Smooth muscle cell of the umbilical artery (primary cell): ENCODE measurements around the gene OR52N1. TPM values are rescaled to one million over a fixed set of nuclear protein-coding genes. Genes with fewer than 3 reads are reported as not detected.

Source experiments
- total RNA-seq: library from RNA; depleted of rRNA; stranded (reverse); fragments of >200 nt; gene quantifications from 2 replicates; pipeline ENCODE4 v1.2.3, GENCODE V29; 2014

Gene OR52N1
- total RNA-seq: 0.09 TPM in 1 of 2 replicates, not detected in the other

DNA sequence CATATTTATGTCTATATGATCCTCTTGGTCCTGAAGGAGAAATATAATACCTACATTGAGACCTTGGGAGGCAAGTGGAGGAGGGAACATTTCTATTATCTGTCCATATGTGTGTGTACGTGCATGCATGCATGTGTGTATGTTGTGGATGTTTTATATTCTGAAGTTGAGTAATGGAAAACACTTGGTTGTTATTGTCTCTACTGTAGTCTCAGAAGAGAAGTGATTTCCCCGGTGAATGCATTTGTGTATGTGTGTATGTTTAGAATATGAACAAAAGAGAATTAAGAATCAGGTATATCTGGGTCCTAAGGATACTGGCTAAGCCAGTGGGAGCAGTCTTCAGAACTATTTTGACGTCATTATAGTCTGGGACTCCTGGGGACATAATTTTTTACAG, at the start of gene OR52N1:
TSS of gene OR52N1 (minus strand) at position 101 of the 400 bp plus-strand sequence. CDS start 2,449 bp downstream, outside the sequence.

DNA sequence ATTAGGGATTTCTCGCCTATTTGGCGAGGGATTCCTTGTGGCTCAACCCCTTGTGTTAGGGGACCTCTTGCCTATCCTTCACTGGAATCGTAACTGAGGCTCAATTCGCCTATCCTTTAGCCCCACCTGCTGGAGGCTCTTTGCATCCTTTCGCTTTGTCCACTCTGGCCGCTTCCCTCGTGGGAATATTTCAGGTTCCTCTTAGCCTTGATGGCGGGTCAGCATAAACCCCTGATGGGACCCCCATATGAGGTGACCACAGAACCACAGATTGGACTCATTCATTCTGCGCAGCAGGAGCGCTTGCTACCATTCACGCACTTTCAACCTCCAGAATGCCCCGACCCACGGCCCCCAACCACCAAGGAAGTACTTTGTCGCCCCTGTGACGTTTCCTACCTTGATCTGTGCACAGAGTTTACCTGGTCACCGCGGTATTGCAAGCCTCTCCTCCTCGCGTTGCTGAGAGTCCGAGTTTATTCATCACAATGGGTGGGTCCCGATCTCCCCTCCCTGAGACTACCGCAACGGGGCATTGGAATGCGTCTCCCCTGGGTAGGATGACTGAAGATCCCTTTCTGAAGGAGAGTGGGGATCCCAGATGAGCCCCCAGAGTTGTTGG, 17.5 kb upstream of the OR52N1 start, which contains the start of gene OR52N2:
TSS of gene OR52N2 (plus strand) at position 425 of the 622 bp plus-strand sequence. CDS start 11,412 bp downstream, outside the sequence.

DNA sequence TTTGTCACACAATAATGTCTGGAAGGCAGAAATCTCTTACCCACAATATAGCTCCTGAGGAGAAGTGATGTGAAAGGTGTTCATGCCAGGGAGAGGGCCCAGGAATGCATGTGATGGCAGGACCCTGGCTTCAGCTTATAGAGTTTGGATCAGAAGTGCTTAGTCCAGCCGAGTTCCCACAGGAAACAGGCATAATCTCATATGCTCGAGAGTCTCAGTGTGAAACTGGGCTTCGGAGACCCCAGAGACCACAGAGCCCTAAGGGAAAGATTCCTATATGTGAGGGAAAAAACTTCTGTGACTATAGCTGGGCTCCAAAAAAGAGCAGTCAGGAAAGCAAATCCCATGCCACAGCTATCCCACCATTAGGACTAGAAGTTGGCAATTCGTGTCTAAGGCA, 7.8 kb downstream of the OR52N1 start, which contains the start of gene OR52N5:
TSS of gene OR52N5 (minus strand) at position 101 of the 400 bp plus-strand sequence. CDS start 4,721 bp downstream, outside the sequence.

DNA sequence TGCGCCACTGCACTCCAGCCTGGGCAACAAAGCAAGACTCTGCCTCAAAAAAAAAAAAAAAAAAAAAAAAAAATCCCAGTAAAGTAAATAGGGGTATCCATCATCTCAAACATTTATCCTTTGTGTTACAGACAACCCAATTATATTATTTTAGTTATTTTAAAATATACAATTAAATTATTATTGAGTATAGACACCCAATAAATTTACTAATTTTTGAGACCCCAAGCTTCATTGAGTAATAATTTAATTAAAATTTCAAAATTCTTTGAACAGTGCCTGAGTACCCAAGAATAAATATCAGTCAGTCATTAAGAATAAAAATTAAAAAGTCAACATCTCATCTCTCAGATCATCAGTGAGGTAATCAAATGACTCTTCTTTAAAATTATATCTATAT, 37.1 kb downstream of the OR52N1 start, which contains the start of gene OR52N4:
TSS of gene OR52N4 (plus strand) at position 301 of the 400 bp plus-strand sequence. CDS start 498 bp downstream, outside the sequence.

Other genes starting within 250 kb of the OR52N1 start
- 0.30 and 0.42 TPM in 2 replicates for gene OR52H1, start 242.7 kb downstream of the OR52N1 start, total RNA-seq
- gene OR52B6, start 210.4 kb downstream of the OR52N1 start, total RNA-seq: not detected in 2 replicates
- 4.8 and 8.7 TPM in 2 replicates for gene TRIM6, start 194.6 kb downstream of the OR52N1 start, total RNA-seq
- gene TRIM34, start 166.3 kb downstream of the OR52N1 start, total RNA-seq: 10.7 and 16.7 TPM in 2 replicates
- 39.2 and 54.7 TPM in 2 replicates for gene TRIM5, start 106.2 kb downstream of the OR52N1 start, total RNA-seq
- 134 and 153 TPM in 2 replicates for gene TRIM22, start 101.5 kb downstream of the OR52N1 start, total RNA-seq
- gene OR56B1, start 54.8 kb downstream of the OR52N1 start, total RNA-seq: not detected in 2 replicates
- not detected in 2 replicates for gene OR52N4, start 37.0 kb downstream of the OR52N1 start, total RNA-seq
- not detected in 2 replicates for gene OR52N5, start 7.9 kb downstream of the OR52N1 start, total RNA-seq
- not detected in 2 replicates for gene OR52N2, start 17.7 kb upstream of the OR52N1 start, total RNA-seq
- gene OR52E6, start 50.6 kb upstream of the OR52N1 start, total RNA-seq: not detected in 2 replicates
- not detected in 2 replicates for gene OR52E8, start 66.4 kb upstream of the OR52N1 start, total RNA-seq
- gene OR52E4, start 89.4 kb upstream of the OR52N1 start, total RNA-seq: not detected in 2 replicates
- gene OR52E5, start 101.9 kb upstream of the OR52N1 start, total RNA-seq: not detected in 2 replicates
- gene OR56A3, start 151.0 kb upstream of the OR52N1 start, total RNA-seq: not detected in 2 replicates
- not detected in 2 replicates for gene OR56A5, start 177.2 kb upstream of the OR52N1 start, total RNA-seq
- not detected in 2 replicates for gene OR52L1, start 195.7 kb upstream of the OR52N1 start, total RNA-seq
- gene OR56A4, start 215.7 kb upstream of the OR52N1 start, total RNA-seq: not detected in 2 replicates
- under 0.01 TPM in 1 of 2 replicates, not detected in the other for gene OR56A1, start 239.5 kb upstream of the OR52N1 start, total RNA-seq